T-cell (primary cell): ENCODE measurements around the gene HAAO. TPM values are rescaled to one million over a fixed set of nuclear protein-coding genes. Genes with fewer than 3 reads are reported as not detected.

ENCODE experiments used
- ATAC-seq, 4 experiments: fragments of 200-7000 bp in 3 of 4; fragments of 150-1000 bp in 1 of 4; cut with Tn5 transposase; replicated peaks in 1 of 4; 1 replicate in 3 of 4; 2 replicates in 1 of 4; pipeline ENCODE4 v1.10.0; 2021; ENCODE audit warnings: moderate library complexity in 3 of 4, mild to moderate bottlenecking in 2 of 4, moderate number of reproducible peaks in 1 of 4
- CTCF ChIA-PET, 2 donors: fragments of 300-600 bp; sonication (Branson Sonifier 250); formaldehyde crosslinking; loops; one replicate each; lab custom pipeline; 2022; ENCODE audit warnings: antibody characterized with exemption in 2 of 2; lab: Charles Lee
- POLR2A ChIA-PET, 2 donors: fragments of 300-600 bp; sonication (Branson Sonifier 250); formaldehyde crosslinking; loops; one replicate each; lab custom pipeline; 2022; ENCODE audit warnings: antibody characterized with exemption in 2 of 2; lab: Charles Lee
- DNase-seq, 35 experiments: peaks; one replicate each; pipeline versions ENCODE4 v3.0.0 to v3.0.0-alpha.2; 2013 to 2023
- H3K27ac ChIP-seq: one replicate; pipeline ENCODE4 v1.5.1; 2013; ENCODE audit warnings: low read length
- H3K27me3 ChIP-seq, 2 experiments: replicated peaks in 1 of 2; 1 replicate in 1 of 2; 2 replicates in 1 of 2; pipeline versions ENCODE4 v1.6.1 to v1.7.0; 2013; ENCODE audit warnings: low read length in 1 of 2, mixed read lengths in 1 of 2; ENCODE audit not compliant: control insufficient read depth in 2 of 2, insufficient read depth in 2 of 2; ENCODE audit errors: extremely low read depth in 1 of 2
- H3K36me3 ChIP-seq, 2 donors: 1 replicate in 1 of 2; 2 replicates in 1 of 2; pipeline versions ENCODE4 v1.6.1 to v1.7.0; 2013; ENCODE audit warnings: low read length in 1 of 2; ENCODE audit not compliant: control insufficient read depth in 2 of 2, insufficient read depth in 1 of 2; ENCODE audit errors: extremely low read depth in 1 of 2
- H3K4me1 ChIP-seq, 2 experiments: 1 replicate in 1 of 2; 2 replicates in 1 of 2; pipeline versions ENCODE4 v1.6.1 to v1.7.0; 2013; ENCODE audit warnings: low read length in 2 of 2, mixed read lengths in 1 of 2; ENCODE audit not compliant: insufficient read depth in 2 of 2, control insufficient read depth in 1 of 2; ENCODE audit errors: extremely low read depth in 1 of 2
- H3K4me3 ChIP-seq, 2 donors: 1 replicate in 1 of 2; 2 replicates in 1 of 2; pipeline versions ENCODE4 v1.5.1 to v1.7.0; 2013; ENCODE audit warnings: mild to moderate bottlenecking in 2 of 2, low read length in 1 of 2, moderate library complexity in 1 of 2; ENCODE audit not compliant: control insufficient read depth in 1 of 2; ENCODE audit errors: extremely low read depth in 1 of 2
- H3K9me3 ChIP-seq: 2 replicates; pipeline ENCODE4 v1.7.0; 2013
- H3K27ac Mint-ChIP-seq, 2 donors: one replicate each; pipeline ENCODE4 v1.8.0; 2020 to 2021; ENCODE audit warnings: mild to moderate bottlenecking in 2 of 2, mixed read lengths in 2 of 2
- H3K27me3 Mint-ChIP-seq, 2 donors: one replicate each; pipeline ENCODE4 v1.8.0; 2021 to 2022; ENCODE audit warnings: mixed read lengths in 2 of 2
- H3K36me3 Mint-ChIP-seq: one replicate; pipeline ENCODE4 v1.8.0; 2021; ENCODE audit warnings: mixed read lengths
- H3K4me1 Mint-ChIP-seq, 3 donors: one replicate each; pipeline ENCODE4 v1.8.0; 2020 to 2022; ENCODE audit warnings: mixed read lengths in 3 of 3, mild to moderate bottlenecking in 1 of 3
- H3K4me3 Mint-ChIP-seq, 3 donors: one replicate each; pipeline ENCODE4 v1.8.0; 2020 to 2022; ENCODE audit warnings: mild to moderate bottlenecking in 3 of 3, mixed read lengths in 3 of 3, moderate library complexity in 3 of 3
- H3K9me3 Mint-ChIP-seq, 3 donors: one replicate each; pipeline ENCODE4 v1.8.0; 2020 to 2022; ENCODE audit warnings: mixed read lengths in 3 of 3
- WGBS: methylation state at CpG from one replicate; pipeline ENCODE4 v1.1.5; 2013; ENCODE audit warnings: missing lambda C conversion rate; ENCODE audit not compliant: insufficient coverage; 5-methylcytosine and 5-hydroxymethylcytosine counted together
- total RNA-seq, 35 experiments: library from RNA in 6 of 35; stranded (reverse) in 6 of 35; fragments of 120-200 nt in 1 of 35; gene quantifications; one replicate each; pipeline versions ENCODE4 v1.2.1 to v1.2.4 and lab custom pipeline; 2013 to 2026

HAAO gene
- total RNA-seq, 5 donors from 2014 or later (not counting 1 experiment from before 2014, with no cell fraction given), result 0.38 to 0.72 (median 0.61) TPM; not detected in 2

GRCh38 chr2:42752816-42753813 lies 39.3 kb downstream of the HAAO start:
- peaks cover 0 to 15% (median 7%) of the 10 kb centered on the region in 3 donors for H3K4me1 Mint-ChIP-seq
- H3K9me3 ChIP-seq, result no peaks in the 10 kb centered on the region
- ATAC-seq (no peak), DNase-seq (no peak)
- no peaks in the 10 kb centered on the region for H3K9me3 Mint-ChIP-seq
- no peaks in the 10 kb centered on the region for H3K4me1 ChIP-seq
- H3K27ac ChIP-seq, result no peak overlapping the region
- no peak overlapping the region for H3K27ac Mint-ChIP-seq
- H3K27me3 Mint-ChIP-seq, result no peaks in the 10 kb centered on the region
- peaks cover 14 to 18% of the 10 kb centered on the region in 2 donors for H3K36me3 ChIP-seq
- ChIA-PET POLR2A (interaction anchor here in 1 of 2 donors (0.5 kb wide), 1 partner anchor 828 kb away, joined by 4 read pairs; no protein-coding TSS in a partner anchor), CTCF (no interaction called here)
- 91% methylated on average over 10 of the region's 24 CpGs for WGBS
- H3K27me3 ChIP-seq, result no peaks in the 10 kb centered on the region
- H3K4me3 ChIP-seq, result no peak overlapping the region
- H3K36me3 Mint-ChIP-seq, result peaks cover 29% of the 10 kb centered on the region
- no peak overlapping the region for H3K4me3 Mint-ChIP-seq

GRCh38 chr2:42752314-42752713 lies 40.1 kb downstream of the HAAO start:
- no peaks in the 10 kb centered on the region for H3K9me3 ChIP-seq
- no CpG with 5 or more reads among the region's 2 CpGs for WGBS
- no peak for ATAC-seq
- H3K27ac ChIP-seq, result no peak overlapping the region
- H3K4me3 ChIP-seq, result no peak overlapping the region
- no peaks in the 10 kb centered on the region for H3K27me3 Mint-ChIP-seq
- no peaks in the 10 kb centered on the region for H3K4me1 ChIP-seq
- no peaks in the 10 kb centered on the region for H3K9me3 Mint-ChIP-seq
- no peaks in the 10 kb centered on the region for H3K27me3 ChIP-seq
- H3K27ac Mint-ChIP-seq, result no peak overlapping the region
- H3K4me3 Mint-ChIP-seq, result no peak overlapping the region
- peak in 2 of 35 experiments; percentile 3 to 38 for DNase-seq
- ChIA-PET CTCF (no interaction called here), POLR2A (interaction anchor here in 1 of 2 donors (0.5 kb wide), 1 partner anchor 829 kb away, joined by 4 read pairs; no protein-coding TSS in a partner anchor)
- H3K36me3 Mint-ChIP-seq, result peaks cover 27% of the 10 kb centered on the region
- H3K4me1 Mint-ChIP-seq, result peaks cover 0 to 15% (median 7%) of the 10 kb centered on the region in 3 donors
- peaks cover 15 to 19% of the 10 kb centered on the region in 2 donors for H3K36me3 ChIP-seq

DNA sequence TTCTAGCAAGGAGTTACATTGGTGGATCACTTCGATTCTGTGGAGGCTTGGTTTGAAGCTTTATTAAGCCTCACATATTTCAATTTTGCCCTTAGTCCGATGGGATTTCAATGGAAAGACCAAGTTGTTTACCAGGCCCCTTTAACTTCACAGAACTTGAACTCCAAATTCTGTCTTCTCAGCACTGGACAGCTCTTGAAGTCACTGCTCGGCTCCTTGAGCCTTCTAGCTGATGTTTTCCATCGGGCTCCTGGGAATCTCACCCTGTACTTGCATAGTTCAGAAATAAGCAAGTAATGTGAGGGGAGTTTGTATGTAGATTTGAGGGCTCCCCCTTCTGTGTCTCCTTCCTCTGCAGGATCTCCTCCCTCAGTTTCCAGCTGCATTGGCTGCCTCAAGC lies 43.5 kb downstream of the HAAO start:
- Histone ChIP-seq H3K36me3 (peaks cover 6 to 12% of the 10 kb centered on the region in 2 donors), H3K4me3 (no peak overlapping the region), H3K27me3 (no peaks in the 10 kb centered on the region), H3K9me3 (no peaks in the 10 kb centered on the region), H3K4me1 (no peaks in the 10 kb centered on the region), H3K27ac (no peak overlapping the region)
- ATAC-seq (no peak), DNase-seq (no peak)
- CTCF ChIA-PET, result interaction anchor here in 1 of 2 donors (0.6 kb wide), 1 partner anchor 15 kb away, joined by 3 read pairs; no protein-coding TSS in a partner anchor
- WGBS, result 90% methylated on average over 2 of the region's 4 CpGs
- Mint-ChIP-seq H3K4me3 (no peak overlapping the region), H3K36me3 (peaks cover 32% of the 10 kb centered on the region), H3K4me1 (peaks cover 0 to 9% (median 7%) of the 10 kb centered on the region in 3 donors), H3K27ac (no peak overlapping the region), H3K9me3 (no peaks in the 10 kb centered on the region), H3K27me3 (no peaks in the 10 kb centered on the region)
- POLR2A ChIA-PET, result no interaction called here

GRCh38 chr2:42747422-42747821 lies 45.0 kb downstream of the HAAO start:
- Mint-ChIP-seq H3K36me3 (peaks cover 30% of the 10 kb centered on the region), H3K4me3 (no peak overlapping the region), H3K9me3 (no peaks in the 10 kb centered on the region), H3K4me1 (peaks cover 0 to 6% (median 2%) of the 10 kb centered on the region in 3 donors), H3K27me3 (no peaks in the 10 kb centered on the region), H3K27ac (no peak overlapping the region)
- DNase-seq (no peak), ATAC-seq (no peak)
- H3K27ac ChIP-seq, result no peak overlapping the region
- ChIA-PET POLR2A (no interaction called here), CTCF (no interaction called here)
- H3K4me1 ChIP-seq, result no peaks in the 10 kb centered on the region
- peaks cover 3 to 14% of the 10 kb centered on the region in 2 donors for H3K36me3 ChIP-seq
- no peaks in the 10 kb centered on the region for H3K9me3 ChIP-seq
- 100% methylated on average over 1 of the region's 3 CpGs for WGBS
- no peaks in the 10 kb centered on the region for H3K27me3 ChIP-seq
- no peak overlapping the region for H3K4me3 ChIP-seq

- Histone ChIP-seq H3K27ac (no peak overlapping the region), H3K9me3 (no peaks in the 10 kb centered on the region), H3K4me1 (no peaks in the 10 kb centered on the region), H3K36me3 (peaks cover 3 to 10% of the 10 kb centered on the region in 2 donors), H3K4me3 (no peak overlapping the region), H3K27me3 (no peaks in the 10 kb centered on the region)
- peaks cover 42% of the 10 kb centered on the region for H3K36me3 Mint-ChIP-seq
- POLR2A ChIA-PET, result no interaction called here
- DNase-seq (no peak), ATAC-seq (no peak)
- CTCF ChIA-PET, result interaction anchor here in 1 of 2 donors (0.6 kb wide), 1 partner anchor 159 kb away, joined by 5 read pairs; no protein-coding TSS in a partner anchor
- H3K27me3 Mint-ChIP-seq, result no peaks in the 10 kb centered on the region
- H3K27ac Mint-ChIP-seq, result no peak overlapping the region
- no peak overlapping the region for H3K4me3 Mint-ChIP-seq
- H3K9me3 Mint-ChIP-seq, result no peaks in the 10 kb centered on the region
- H3K4me1 Mint-ChIP-seq, result peaks cover 0 to 18% (median 3%) of the 10 kb centered on the region in 3 donors
- WGBS, result no CpG with 5 or more reads among the region's 3 CpGs
Measured at GRCh38 chr2:42744545-42745082, 47.8 kb downstream of the HAAO start.

- no peak overlapping the region for H3K27ac ChIP-seq
- H3K36me3 Mint-ChIP-seq, result peaks cover 46% of the 10 kb centered on the region
- no peak for ATAC-seq
- H3K9me3 Mint-ChIP-seq, result peaks cover 0 to 4% (median 0%) of the 10 kb centered on the region in 3 donors
- no peaks in the 10 kb centered on the region for H3K9me3 ChIP-seq
- peaks cover 0 to 18% (median 3%) of the 10 kb centered on the region in 3 donors for H3K4me1 Mint-ChIP-seq
- H3K36me3 ChIP-seq, result peaks cover 3 to 7% of the 10 kb centered on the region in 2 donors
- no peak overlapping the region for H3K4me3 ChIP-seq
- WGBS, result 89% methylated on average over 1 of the region's 1 CpG
- ChIA-PET POLR2A (no interaction called here), CTCF (no interaction called here)
- H3K4me1 ChIP-seq, result no peaks in the 10 kb centered on the region
- H3K27ac Mint-ChIP-seq, result no peak overlapping the region
- no peaks in the 10 kb centered on the region for H3K27me3 ChIP-seq
- H3K4me3 Mint-ChIP-seq, result no peak overlapping the region
- H3K27me3 Mint-ChIP-seq, result no peaks in the 10 kb centered on the region
- DNase-seq, result no peak
Measured at GRCh38 chr2:42743659-42743990, 48.8 kb downstream of the HAAO start.
